Stimulated activated naive CD8-positive, alpha-beta T cell treated with anti-CD3 and anti-CD28 coated beads, Interleukin-15, amount 100 ng/mL, for 72 hours (primary cell): Measurements from ENCODE around the gene SEPTIN5.
A peak's percentile ranks its signal among the peaks of the same experiment; 100 is the strongest.

Experiments used
- ATAC-seq: fragments of 150-1000 bp; cut with Tn5 transposase; 2 replicates; pipeline ENCODE4 v1.10.0; 2021; ENCODE audit warnings: mild to moderate bottlenecking, moderate library complexity
- DNase-seq, 2 donors: peaks; one replicate each; pipeline ENCODE4 v3.0.0; 2021 to 2022
- H3K27ac Mint-ChIP-seq, 2 donors: one replicate each; pipeline ENCODE4 v1.8.0; 2022; ENCODE audit warnings: mild to moderate bottlenecking in 2 of 2, mixed read lengths in 2 of 2, moderate library complexity in 2 of 2
- H3K27me3 Mint-ChIP-seq: one replicate; pipeline ENCODE4 v1.8.0; 2022; ENCODE audit warnings: mixed read lengths
- H3K4me1 Mint-ChIP-seq: one replicate; pipeline ENCODE4 v1.8.0; 2022; ENCODE audit warnings: mild to moderate bottlenecking, mixed read lengths
- H3K4me3 Mint-ChIP-seq, 2 donors: one replicate each; pipeline ENCODE4 v1.8.0; 2022; ENCODE audit warnings: mild to moderate bottlenecking in 2 of 2, mixed read lengths in 2 of 2, moderate library complexity in 1 of 2
- H3K9me3 Mint-ChIP-seq, 2 donors: one replicate each; pipeline ENCODE4 v1.8.0; 2022; ENCODE audit warnings: mixed read lengths in 2 of 2

The SEPTIN5 gene

DNA sequence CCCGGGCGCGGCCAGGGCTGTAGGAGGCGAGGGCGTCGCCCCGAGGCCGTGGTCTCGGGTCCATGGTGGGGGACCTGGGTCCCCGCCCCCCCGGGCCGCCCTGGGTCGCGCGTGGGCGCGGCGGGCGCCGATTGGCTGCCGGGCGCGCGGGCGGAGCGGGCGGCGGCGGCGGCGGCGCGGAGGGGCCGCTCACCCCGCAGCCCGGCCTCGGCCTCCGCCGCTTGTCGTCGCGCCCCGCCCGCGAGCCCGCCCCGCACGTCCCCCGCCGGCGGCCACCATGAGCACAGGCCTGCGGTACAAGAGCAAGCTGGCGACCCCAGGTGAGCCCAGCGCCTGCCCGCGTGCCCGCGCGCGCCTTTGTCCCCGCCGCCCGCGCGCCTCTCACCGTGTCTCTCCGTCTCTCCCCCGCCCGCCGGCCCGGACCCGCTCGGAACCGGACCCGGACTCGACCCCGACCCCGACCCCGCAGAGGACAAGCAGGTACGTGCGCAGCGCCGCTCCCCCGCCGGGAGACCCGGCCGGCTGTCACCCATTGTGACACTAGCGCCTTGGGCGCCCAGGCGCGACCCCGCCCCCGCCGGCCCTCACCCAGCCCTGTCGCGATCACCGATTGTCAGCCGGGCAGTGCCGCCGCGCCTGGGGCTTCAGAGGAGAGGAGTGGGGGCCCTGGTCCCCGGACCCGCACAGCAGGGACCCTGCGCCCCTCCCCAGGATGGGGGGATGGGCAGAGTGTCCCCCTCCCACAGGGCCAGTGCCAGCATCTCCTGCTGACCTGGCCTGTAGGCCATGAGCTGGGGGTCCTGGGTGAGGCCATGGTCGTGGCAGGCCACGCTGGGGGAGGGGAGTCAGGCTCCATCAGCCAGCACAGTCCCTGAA is at the start of gene SEPTIN5:
TSS of gene SEPTIN5 (plus strand) at position 192 of the 876 bp plus-strand sequence. CDS start at position 278, 86 bp downstream.
- Mint-ChIP-seq H3K27me3 (peaks cover 43% of the 10 kb centered on the region), H3K4me3 (peak within 1 kb of the TSS; percentile 68 to 74), H3K4me1 (peaks cover 14% of the 10 kb centered on the region), H3K27ac (peak within 1 kb of the TSS in 1 of 2 donors; percentile 42), H3K9me3 (no peaks in the 10 kb centered on the region)
- no peak for ATAC-seq
- DNase-seq = no peak

DNA sequence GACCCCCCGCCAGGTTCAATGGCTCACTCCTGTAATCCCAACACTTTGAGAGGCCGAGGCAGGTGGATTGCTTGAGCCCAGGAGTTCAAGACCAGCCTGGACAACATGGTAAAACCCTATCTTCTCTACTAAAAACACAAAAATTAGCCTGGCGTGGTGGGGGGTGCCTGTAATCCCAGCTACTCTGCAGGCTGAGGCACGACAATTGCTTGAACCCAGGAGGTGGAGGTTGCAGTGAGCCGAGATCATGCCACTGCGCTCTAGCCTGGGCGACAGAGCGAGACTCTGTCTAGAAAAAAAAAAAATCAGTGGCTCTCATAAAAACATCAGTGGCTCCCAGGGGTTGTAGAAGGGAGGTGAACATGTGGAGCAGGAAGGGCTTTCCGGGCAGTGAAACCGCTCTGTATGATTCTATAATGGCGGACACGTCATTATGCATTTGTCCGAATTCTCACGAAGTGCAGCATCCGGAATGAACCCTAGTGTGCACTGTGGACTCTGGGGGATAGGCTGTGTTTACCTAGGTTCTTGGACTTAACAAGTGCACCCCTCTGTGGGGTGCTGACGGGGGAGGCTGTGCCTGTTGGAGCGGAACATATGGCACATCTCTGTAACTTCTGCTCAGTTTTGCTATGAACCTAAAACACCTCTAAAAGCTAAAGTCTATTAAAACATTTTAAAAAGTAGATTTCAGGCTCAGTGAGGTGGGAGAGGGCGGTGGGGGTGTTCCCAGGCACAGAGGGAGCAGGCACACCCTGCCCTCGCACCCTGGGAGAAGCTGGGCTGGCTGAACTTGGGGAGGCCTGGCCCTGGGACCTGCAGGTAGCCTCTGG is 49.1 kb upstream of the SEPTIN5 start:
- no peak for ATAC-seq
- Mint-ChIP-seq H3K4me1 (peaks cover 13% of the 10 kb centered on the region), H3K9me3 (no peaks in the 10 kb centered on the region), H3K27me3 (peaks cover 13% of the 10 kb centered on the region), H3K27ac (peak overlapping the region in 1 of 2 donors; percentile 27), H3K4me3 (no peak overlapping the region)
- no peak for DNase-seq

DNA sequence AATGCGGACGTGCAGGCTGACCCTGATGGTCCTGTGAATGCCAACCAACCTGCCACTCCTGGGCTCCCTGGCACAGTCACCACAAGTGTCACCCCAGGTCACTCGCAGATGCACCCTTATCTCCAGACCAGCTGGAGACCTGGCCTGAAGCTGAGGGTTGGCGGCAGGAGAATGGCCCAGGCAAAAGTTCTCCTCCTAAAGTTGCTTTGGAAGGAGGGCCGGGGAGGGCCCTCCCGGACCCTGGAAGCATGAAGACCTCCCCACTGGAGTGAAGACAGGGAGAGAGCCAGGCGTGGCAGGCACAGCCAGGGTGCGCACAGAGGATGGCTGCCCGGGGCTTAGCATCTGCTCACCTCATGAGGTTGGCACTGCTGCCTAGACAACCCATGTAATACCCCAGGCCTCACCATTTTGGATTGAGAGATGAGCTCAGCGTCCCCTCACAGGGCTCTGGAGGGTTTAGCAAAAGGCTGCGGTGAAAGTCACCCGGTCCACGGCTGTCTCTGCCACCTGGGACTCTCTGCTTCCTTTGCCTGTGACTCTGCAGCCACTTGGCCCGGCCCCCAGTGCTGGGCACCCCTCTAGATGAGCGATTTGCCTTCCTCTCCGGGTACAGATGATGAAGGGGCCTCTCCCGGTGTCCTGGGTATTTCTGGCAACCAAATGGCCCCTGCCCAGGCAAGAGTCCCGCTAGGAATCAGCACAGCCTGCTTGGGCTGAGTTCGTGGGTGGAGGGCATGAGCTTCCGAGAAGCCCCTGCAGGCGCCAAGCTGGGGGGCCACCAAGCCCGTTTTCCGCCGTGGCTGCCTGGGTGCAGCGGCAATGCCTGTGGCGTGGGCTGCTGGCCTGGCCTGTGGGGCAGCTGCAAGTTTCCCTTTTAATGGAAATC is 48.3 kb upstream of the SEPTIN5 start:
- H3K4me1 Mint-ChIP-seq = peaks cover 13% of the 10 kb centered on the region
- H3K4me3 Mint-ChIP-seq = no peak overlapping the region
- DNase-seq (no peak), ATAC-seq (no peak)
- H3K9me3 Mint-ChIP-seq = no peaks in the 10 kb centered on the region
- H3K27ac Mint-ChIP-seq = no peak overlapping the region
- peaks cover 13% of the 10 kb centered on the region for H3K27me3 Mint-ChIP-seq

DNA sequence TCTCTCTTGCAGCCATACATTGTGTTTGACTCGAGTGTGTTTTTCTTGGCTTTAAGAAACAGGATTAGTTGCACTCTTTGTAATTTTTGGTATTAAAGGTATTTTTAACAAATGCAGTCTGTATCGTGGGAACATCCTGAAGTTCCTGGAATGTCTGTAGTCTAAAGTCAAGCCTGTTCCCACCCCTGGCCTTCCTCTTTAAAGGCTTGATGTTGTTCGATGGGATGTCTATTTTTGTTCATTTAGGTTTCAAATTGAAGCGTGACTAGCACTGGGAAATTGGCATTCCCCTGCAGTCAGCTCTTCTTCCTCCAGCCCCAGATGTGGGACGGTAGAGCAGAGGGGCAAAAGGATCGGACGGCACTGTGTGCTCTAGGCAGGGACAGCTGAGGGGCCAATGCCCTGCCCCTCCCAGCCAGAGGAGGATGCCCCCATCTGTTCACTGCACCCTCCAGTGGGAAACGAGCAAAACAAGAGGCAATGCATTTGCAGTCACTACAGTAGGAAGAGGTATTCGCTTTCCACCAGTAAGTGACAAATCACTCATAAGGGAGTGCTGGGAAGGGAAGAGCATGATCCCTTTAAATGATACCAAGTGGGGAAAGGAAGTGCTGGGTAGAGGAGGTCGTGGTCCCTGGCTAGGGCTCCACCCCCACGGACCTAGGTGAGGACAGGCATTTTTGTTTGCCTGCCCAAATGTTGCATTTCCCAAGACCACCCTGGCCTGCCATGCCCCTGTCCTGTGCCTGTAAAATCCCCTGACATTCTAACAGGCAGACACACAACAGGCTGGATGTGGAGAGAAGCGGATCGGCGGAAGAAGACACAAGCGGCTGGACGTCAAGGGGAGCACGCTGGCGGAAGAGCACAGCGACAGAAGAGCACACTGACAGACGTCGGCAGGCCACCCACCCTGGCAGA is 47.4 kb upstream of the SEPTIN5 start:
- Mint-ChIP-seq H3K9me3 (no peaks in the 10 kb centered on the region), H3K27ac (no peak overlapping the region), H3K27me3 (peaks cover 13% of the 10 kb centered on the region), H3K4me1 (peaks cover 13% of the 10 kb centered on the region), H3K4me3 (no peak overlapping the region)
- ATAC-seq = no peak
- DNase-seq = no peak

DNA sequence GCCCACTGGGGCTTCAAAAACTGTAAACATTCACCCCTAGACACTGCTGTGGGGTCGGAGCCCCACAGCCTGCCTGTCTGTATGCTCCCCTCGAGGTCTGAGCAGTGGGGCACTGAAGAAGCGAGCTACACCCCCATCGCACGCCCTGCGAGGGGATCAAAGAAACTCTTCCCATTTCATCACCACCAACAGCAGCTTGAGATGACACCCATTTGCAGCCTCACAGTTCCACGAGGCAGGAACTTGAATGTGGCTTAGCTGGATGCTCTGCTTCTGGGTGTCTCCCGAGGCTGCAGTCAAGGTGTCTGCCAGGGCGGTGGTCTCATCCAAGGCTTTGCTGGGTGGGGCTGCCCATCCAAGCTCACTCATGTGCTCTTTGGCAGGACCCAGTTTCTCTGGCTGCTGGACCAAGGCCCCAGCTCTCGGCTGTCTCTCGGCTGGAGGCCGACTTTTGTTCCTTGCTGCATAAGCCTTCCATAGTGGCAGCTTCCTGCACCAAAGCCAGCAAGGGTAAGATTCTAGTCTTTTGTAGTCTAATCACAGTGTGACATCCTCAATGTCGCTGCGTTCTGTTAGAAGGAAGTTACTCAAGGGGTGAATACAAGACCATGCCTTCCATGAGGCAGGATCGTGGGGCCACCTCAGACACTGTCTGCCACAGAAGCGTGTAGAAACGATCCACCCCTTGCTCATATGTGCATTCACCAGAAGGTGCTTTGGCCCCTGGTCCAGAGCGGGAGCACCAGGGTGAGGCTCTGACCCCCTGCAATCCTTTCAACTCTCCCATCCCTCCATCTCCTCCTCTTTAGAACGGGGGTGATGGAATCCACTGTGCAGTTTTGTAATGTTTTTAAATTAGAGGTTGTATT is 46.2 kb upstream of the SEPTIN5 start:
- H3K27me3 Mint-ChIP-seq = peaks cover 18% of the 10 kb centered on the region

DNA sequence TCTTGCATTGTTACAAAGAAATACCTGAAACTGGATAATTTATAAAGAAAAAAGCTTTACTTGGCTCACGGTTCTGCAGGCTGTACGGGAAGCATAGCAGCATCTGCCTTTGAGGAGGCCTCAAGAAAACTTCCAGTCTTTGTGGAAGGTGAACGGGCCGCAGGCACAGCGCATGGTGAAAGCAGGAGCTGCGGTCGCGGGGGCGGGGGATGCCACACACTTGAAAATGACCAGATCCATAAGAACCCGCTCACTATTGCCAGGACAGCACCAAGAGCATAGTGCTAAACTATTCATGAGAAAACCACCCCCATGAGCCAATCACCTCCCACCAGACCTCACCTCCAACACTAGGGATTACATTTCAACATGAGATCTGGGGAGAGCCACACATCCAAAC is 45.6 kb upstream of the SEPTIN5 start:
- no peak for ATAC-seq
- no peaks in the 10 kb centered on the region for H3K9me3 Mint-ChIP-seq
- H3K27me3 Mint-ChIP-seq = peaks cover 23% of the 10 kb centered on the region
- H3K27ac Mint-ChIP-seq = no peak overlapping the region
- no peak for DNase-seq
- no peak overlapping the region for H3K4me3 Mint-ChIP-seq
- peaks cover 5% of the 10 kb centered on the region for H3K4me1 Mint-ChIP-seq

More for the DNA sequence above, 46.2 kb upstream of the SEPTIN5 start:
- no peak overlapping the region for H3K27ac Mint-ChIP-seq
- no peaks in the 10 kb centered on the region for H3K9me3 Mint-ChIP-seq
- ATAC-seq = no peak
- no peak overlapping the region for H3K4me3 Mint-ChIP-seq
- peaks cover 12% of the 10 kb centered on the region for H3K4me1 Mint-ChIP-seq
- DNase-seq = no peak

DNA sequence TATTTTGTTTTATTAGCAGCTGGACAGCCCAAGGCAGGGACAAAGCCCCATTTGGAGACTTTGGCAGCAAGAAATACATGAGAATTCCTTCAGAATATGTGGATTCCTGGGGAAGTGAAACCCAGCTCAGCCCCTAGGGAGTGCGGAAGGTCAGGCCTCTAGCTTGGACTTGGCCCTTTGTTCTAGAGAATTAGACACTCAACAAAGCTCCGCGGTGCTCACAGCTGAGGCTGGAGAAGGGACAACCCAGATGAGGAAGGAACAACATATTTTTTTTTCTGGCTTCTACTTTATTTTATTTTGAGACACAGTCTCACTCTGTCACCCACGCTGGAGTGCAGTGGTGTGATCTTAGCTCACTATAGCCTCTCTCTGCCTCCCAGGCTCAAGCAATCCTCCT is 44.7 kb upstream of the SEPTIN5 start:
- Mint-ChIP-seq H3K4me1 (no peaks in the 10 kb centered on the region), H3K27ac (no peak overlapping the region), H3K9me3 (no peaks in the 10 kb centered on the region), H3K27me3 (peaks cover 26% of the 10 kb centered on the region), H3K4me3 (no peak overlapping the region)
- ATAC-seq (no peak), DNase-seq (no peak)

DNA sequence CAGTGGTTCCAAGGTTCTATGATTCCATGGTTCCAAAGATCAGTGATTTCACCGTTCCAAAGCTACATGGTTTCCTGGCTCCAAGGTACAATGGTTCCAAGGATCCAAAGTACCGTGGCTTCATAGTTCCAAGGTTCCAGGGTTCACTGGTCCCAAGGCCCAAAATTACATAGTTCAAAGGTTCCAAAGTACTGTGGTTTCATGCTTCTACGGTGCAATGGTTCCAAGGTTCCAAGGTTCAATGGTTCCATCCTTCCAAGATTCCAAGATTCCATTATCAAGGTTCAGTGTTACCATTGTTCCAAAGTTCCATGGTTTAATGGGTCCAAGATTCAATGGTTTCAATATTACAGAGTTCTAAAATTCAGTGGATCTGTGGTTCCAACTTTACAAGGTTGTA is 43.0 kb upstream of the SEPTIN5 start:
- Mint-ChIP-seq H3K27me3 (peaks cover 23% of the 10 kb centered on the region), H3K27ac (no peak overlapping the region), H3K9me3 (no peaks in the 10 kb centered on the region), H3K4me1 (no peaks in the 10 kb centered on the region), H3K4me3 (no peak overlapping the region)
- DNase-seq = no peak
- no peak for ATAC-seq

DNA sequence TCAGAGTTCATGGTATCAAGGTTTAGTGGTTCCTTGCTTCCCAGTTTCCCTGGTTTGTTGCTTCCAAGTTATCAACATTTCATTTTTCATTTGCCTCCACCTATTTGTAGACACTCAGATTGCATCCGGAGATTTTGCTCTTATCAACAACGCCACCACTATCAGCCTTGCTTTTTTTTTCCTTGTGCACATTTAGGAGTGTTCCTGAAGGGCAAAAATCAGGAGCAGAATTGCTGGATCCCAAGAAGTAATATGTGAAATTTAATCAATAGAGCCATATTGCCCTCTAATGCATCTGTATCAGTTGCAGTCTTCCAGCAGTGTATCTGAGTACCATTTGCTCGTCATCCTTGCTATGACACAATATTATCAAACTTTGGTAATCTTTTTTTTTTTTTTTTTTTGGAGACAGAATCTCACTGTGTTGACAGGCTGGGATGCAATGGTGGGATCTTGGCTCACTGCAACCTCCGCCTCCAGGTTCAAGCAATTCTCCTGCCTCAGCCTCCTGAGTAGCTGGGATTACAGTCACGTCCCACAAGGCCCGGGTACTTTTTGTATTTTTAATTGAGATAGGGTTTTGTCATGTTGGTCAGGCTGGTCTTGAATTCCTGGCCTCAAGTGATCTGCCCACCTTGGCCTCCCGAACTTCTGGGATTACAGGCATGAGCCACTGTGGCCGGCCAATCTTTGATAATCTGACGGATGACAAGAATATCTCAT is 42.1 kb upstream of the SEPTIN5 start:
- Mint-ChIP-seq H3K4me1 (no peaks in the 10 kb centered on the region), H3K27ac (no peak overlapping the region), H3K9me3 (no peaks in the 10 kb centered on the region), H3K27me3 (peaks cover 17% of the 10 kb centered on the region), H3K4me3 (no peak overlapping the region)
- no peak for ATAC-seq
- no peak for DNase-seq

DNA sequence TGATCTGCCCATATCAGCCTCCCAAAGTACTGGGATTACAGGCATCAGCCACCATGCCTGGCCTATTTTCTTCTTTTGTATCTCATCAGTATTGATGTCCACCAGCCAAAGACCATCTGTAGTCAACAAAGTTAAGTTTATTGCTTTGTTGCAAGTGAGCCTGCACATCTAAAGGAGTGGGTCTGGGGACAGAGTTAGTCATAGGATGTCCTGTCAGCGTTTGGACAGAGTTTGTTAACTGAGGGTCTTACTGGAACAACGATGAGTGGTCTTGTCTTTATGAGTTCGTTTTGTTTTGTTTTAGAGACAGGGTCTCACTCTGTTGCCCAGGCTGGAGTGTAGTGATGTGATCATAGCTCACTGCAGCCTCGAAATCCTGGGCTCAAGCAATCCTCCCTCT is 40.6 kb upstream of the SEPTIN5 start:
- H3K4me1 Mint-ChIP-seq = no peaks in the 10 kb centered on the region
- no peaks in the 10 kb centered on the region for H3K9me3 Mint-ChIP-seq
- peaks cover 19% of the 10 kb centered on the region for H3K27me3 Mint-ChIP-seq
- DNase-seq (no peak), ATAC-seq (no peak)
- no peak overlapping the region for H3K27ac Mint-ChIP-seq
- H3K4me3 Mint-ChIP-seq = no peak overlapping the region

DNA sequence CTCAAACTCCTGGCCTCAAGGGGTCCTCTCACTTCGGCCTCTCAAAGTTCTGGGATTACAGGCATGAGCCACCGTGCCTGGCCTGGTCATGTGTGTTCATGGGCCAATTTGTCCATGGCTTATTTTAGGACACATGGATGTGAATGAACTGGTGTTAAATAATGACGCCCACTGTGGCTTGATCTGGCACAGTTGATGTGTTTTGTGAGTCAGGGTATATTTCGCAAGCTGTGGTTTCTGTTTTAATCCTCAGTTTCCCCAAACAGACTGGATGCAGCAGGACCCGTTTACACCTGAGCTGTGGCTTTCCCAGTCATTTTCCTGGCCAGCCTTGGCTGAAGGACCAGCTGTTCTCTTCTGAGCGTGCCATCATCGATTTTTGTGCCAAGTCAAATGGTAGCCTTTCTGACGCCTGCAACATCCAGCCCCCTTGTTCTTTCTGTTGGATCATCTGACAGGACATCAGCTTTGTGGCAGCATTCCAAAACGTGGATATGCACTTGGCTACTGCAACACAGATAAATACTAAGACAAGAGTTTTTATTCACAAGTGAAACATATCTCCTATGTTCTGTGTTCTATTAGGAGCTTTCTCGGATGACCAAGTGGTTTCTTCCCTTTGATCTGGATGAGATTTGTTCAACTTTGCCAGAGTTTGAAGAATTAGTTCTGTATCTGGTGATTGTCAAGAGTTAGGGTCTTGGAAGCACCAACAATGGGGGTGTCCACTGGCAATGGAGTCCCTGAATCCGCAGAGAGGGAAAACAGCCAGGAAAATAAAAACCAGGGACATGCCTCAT is 40.0 kb upstream of the SEPTIN5 start:
- DNase-seq (no peak), ATAC-seq (no peak)
- peaks cover 24% of the 10 kb centered on the region for H3K27me3 Mint-ChIP-seq
- H3K4me3 Mint-ChIP-seq = no peak overlapping the region
- no peaks in the 10 kb centered on the region for H3K9me3 Mint-ChIP-seq
- H3K4me1 Mint-ChIP-seq = no peaks in the 10 kb centered on the region
- H3K27ac Mint-ChIP-seq = no peak overlapping the region

DNA sequence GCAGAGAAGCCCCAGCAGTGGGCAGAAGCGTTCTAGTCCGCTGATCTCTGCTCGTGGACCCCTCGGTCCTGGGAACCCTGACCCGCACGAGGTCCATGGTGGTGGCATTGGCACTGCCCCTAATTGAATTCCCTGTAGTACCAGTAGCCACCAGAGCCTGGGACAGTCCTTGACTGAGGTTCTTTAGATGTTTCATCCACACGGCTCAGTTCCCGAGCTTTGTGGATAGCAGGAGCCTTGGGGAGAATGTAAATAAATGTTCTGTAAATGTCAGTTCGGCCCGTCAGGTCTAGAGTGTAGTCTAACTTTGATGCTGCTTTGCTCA is 39.4 kb upstream of the SEPTIN5 start:
- Mint-ChIP-seq H3K4me1 (no peaks in the 10 kb centered on the region), H3K27ac (no peak overlapping the region), H3K9me3 (no peaks in the 10 kb centered on the region), H3K27me3 (peaks cover 28% of the 10 kb centered on the region), H3K4me3 (no peak overlapping the region)
- ATAC-seq (no peak), DNase-seq (no peak)

DNA sequence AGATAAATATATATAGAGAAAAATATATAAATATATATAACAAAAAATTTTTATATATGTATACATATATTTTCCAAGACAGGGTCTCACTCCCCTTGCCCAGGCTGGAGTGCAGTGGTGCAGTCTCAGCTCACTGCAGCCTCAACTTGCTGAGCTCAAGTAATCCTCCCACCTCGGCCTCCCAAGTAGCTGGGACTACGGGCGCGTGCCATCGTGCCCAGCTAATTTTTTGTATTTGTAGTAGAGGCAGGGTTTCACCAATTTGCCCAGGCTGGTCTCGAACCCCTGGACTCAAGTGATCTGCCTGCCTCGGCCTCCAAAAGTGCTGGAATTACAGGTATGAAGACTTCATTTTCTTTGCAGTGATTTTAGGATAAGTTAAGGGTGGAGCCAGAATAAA is 38.9 kb upstream of the SEPTIN5 start:
- no peaks in the 10 kb centered on the region for H3K9me3 Mint-ChIP-seq

More for the DNA sequence above, 38.9 kb upstream of the SEPTIN5 start:
- Mint-ChIP-seq H3K4me1 (no peaks in the 10 kb centered on the region), H3K27ac (no peak overlapping the region), H3K4me3 (no peak overlapping the region), H3K27me3 (peaks cover 33% of the 10 kb centered on the region)
- no peak for DNase-seq
- ATAC-seq = no peak
